ENCODE measurements around the gene CTIF.

GRCh38 chr18:48824231-48824970, 285.6 kb downstream of the CTIF start:
- TF ChIP-seq POLR2AphosphoS5 (IDR thresholded peaks at IDR 0.05) = no peak
- no peak for TF ChIP-seq CTCF (IDR thresholded peaks at IDR 0.05 in 8 of 11, conservative IDR thresholded peaks at IDR 0.05 in 3 of 11)
- TF ChIP-seq POLR2A (IDR thresholded peaks at IDR 0.05) = no peak
